Vagina (tissue), 2 donors: ENCODE measurements around the gene TMEM19.
"Not testable (repeated sequence)": the region's sequence is repeated elsewhere in the genome, so short reads cannot be mapped to it uniquely, and the experiment has no call there.

Experiments used
- CTCF ChIP-seq, 3 experiments: fragments of 450-650 bp in 2 of 3; fragments of 200-600 bp in 1 of 3; sonication (generic) in 1 of 3; IDR thresholded peaks; one replicate each; pipeline ENCODE4 v1.5.1; 2017 to 2019; ENCODE audit warnings: antibody characterized with exemption in 3 of 3, mild to moderate bottlenecking in 2 of 3, moderate library complexity in 2 of 3
- POLR2A ChIP-seq, 2 donors: fragments of 450-650 bp; IDR thresholded peaks; one replicate each; pipeline ENCODE4 v1.6.1; 2017; ENCODE audit warnings: antibody characterized with exemption in 2 of 2, mild to moderate bottlenecking in 2 of 2, moderate library complexity in 2 of 2

- TF ChIP-seq CTCF, POLR2A (IDR thresholded peaks at IDR 0.05): not testable (repeated sequence)
Observed at GRCh38 chr12:71693651-71694050, 7.8 kb downstream of the TMEM19 start.
